Body of pancreas (tissue), 4 donors: ENCODE measurements around the gene TXNDC16.

Experiments used
- POLR2A ChIP-seq, 3 donors: fragments of 450-650 bp; IDR thresholded peaks; one replicate each; pipeline ENCODE4 v1.6.1; 2016; ENCODE audit warnings: antibody characterized with exemption in 3 of 3, mild to moderate bottlenecking in 2 of 3
- TF ChIP-seq, protein P1 (sequence below), 7 experiments: fragments of 450-650 bp in 4 of 7; fragments of 200-600 bp in 3 of 7; sonication (generic) in 3 of 7; IDR thresholded peaks; one replicate each; pipeline ENCODE4 v1.5.1; 2016 to 2019; ENCODE audit warnings: antibody characterized with exemption in 7 of 7

- no peak for TF ChIP-seq POLR2A (IDR thresholded peaks at IDR 0.05)
- TF ChIP-seq, protein P1, sequence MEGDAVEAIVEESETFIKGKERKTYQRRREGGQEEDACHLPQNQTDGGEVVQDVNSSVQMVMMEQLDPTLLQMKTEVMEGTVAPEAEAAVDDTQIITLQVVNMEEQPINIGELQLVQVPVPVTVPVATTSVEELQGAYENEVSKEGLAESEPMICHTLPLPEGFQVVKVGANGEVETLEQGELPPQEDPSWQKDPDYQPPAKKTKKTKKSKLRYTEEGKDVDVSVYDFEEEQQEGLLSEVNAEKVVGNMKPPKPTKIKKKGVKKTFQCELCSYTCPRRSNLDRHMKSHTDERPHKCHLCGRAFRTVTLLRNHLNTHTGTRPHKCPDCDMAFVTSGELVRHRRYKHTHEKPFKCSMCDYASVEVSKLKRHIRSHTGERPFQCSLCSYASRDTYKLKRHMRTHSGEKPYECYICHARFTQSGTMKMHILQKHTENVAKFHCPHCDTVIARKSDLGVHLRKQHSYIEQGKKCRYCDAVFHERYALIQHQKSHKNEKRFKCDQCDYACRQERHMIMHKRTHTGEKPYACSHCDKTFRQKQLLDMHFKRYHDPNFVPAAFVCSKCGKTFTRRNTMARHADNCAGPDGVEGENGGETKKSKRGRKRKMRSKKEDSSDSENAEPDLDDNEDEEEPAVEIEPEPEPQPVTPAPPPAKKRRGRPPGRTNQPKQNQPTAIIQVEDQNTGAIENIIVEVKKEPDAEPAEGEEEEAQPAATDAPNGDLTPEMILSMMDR (IDR thresholded peaks at IDR 0.05), result no peak
These were observed 57.9 kb downstream of the TXNDC16 start for GRCh38 chr14:52494444-52494843.
